HG03039 (cell line): Measurements from ENCODE around the gene KRTAP7-1.

Experiments used
- ATAC-seq: cut with Tn5 transposase; IDR thresholded peaks from one replicate; pipeline ENCODE4 v1.9.1; 2021; ENCODE audit warnings: mild to moderate bottlenecking, moderate library complexity; ENCODE audit not compliant: unreplicated experiment

The KRTAP7-1 gene

GRCh38 chr21:30829659-30830058, at the start of gene KRTAP7-1:
Gene KRTAP7-1, minus strand, starts transcription at chr21:30829759. Its CDS starts 61 bp downstream, at chr21:30829698.
- ATAC-seq = no peak

- ATAC-seq = no peak
Observed at GRCh38 chr21:30874526-30874925, 45.0 kb upstream of the KRTAP7-1 start.

GRCh38 chr21:30847627-30848500, 18.3 kb upstream of the KRTAP7-1 start:
- ATAC-seq = no peak

- ATAC-seq = no peak
Observed at GRCh38 chr21:30842990-30843389, 13.4 kb upstream of the KRTAP7-1 start.

GRCh38 chr21:30839304-30839703, 9.7 kb upstream of the KRTAP7-1 start:
- no peak for ATAC-seq

- ATAC-seq = no peak
Observed at GRCh38 chr21:30838536-30838935, 9.0 kb upstream of the KRTAP7-1 start.

- no peak for ATAC-seq
Observed at GRCh38 chr21:30831194-30831765, 1.7 kb upstream of the KRTAP7-1 start.

GRCh38 chr21:30818837-30819610, 10.5 kb downstream of the KRTAP7-1 start:
- no peak for ATAC-seq

- ATAC-seq = no peak
Observed at GRCh38 chr21:30813174-30813573, 16.4 kb downstream of the KRTAP7-1 start, which contains the start of gene KRTAP8-1. Gene KRTAP8-1, minus strand, starts transcription at chr21:30813274. Its CDS starts 54 bp downstream, at chr21:30813220.

- no peak for ATAC-seq
Observed at GRCh38 chr21:30800605-30801004, 29.0 kb downstream of the KRTAP7-1 start.

- no peak for ATAC-seq
Observed at GRCh38 chr21:30793581-30794314, 35.8 kb downstream of the KRTAP7-1 start.

- no peak for ATAC-seq
Observed at GRCh38 chr21:30779249-30779648, 50.3 kb downstream of the KRTAP7-1 start.
